Fibroblast of pulmonary artery (primary cell): ENCODE results near the gene XYLT2.
A peak's percentile ranks its signal among the peaks of the same experiment; 100 is the strongest.

Source experiments
- DNase-seq: peaks from one replicate; pipeline ENCODE4 v3.0.0-alpha.2; 2010; ENCODE audit warnings: low read depth
- H3K4me3 ChIP-seq: replicated peaks from 2 replicates; pipeline ENCODE4 v1.5.1; 2011; ENCODE audit warnings: low read depth, mild to moderate bottlenecking, control low read depth, low read length, moderate library complexity
- CTCF ChIP-seq: IDR thresholded peaks from 2 replicates; pipeline ENCODE4 v1.5.1; 2011; ENCODE audit warnings: mild to moderate bottlenecking, control low read depth, low read length, inconsistent platforms; ENCODE audit errors: missing control alignments

The XYLT2 gene

GRCh38 chr17:50359998-50360461, 14.1 kb downstream of the XYLT2 start:
- TF ChIP-seq CTCF, result no peak
- DNase-seq, result no peak
- no peak overlapping the region for H3K4me3 ChIP-seq

GRCh38 chr17:50360486-50361115, 14.7 kb downstream of the XYLT2 start:
- no peak overlapping the region for H3K4me3 ChIP-seq
- DNase-seq, result no peak
- no peak for TF ChIP-seq CTCF

GRCh38 chr17:50361561-50362480, 15.9 kb downstream of the XYLT2 start:
- peak; percentile 82 for DNase-seq

GRCh38 chr17:50362661-50363060, 16.7 kb downstream of the XYLT2 start:
- no peak for TF ChIP-seq CTCF
- DNase-seq, result no peak
- no peak overlapping the region for H3K4me3 ChIP-seq

More at GRCh38 chr17:50361561-50362480, 15.9 kb downstream of the XYLT2 start:
- H3K4me3 ChIP-seq, result no peak overlapping the region
- TF ChIP-seq CTCF, result peak; percentile 86

- peak; percentile 55 for DNase-seq
- TF ChIP-seq CTCF, result no peak
- no peak overlapping the region for H3K4me3 ChIP-seq
These were observed 17.5 kb downstream of the XYLT2 start for GRCh38 chr17:50363217-50364060.

- no peak for DNase-seq
- H3K4me3 ChIP-seq, result no peak overlapping the region
- TF ChIP-seq CTCF, result no peak
These were observed 18.1 kb downstream of the XYLT2 start for GRCh38 chr17:50364061-50364458.
